SK-N-SH (cell line): ENCODE data around the gene MRI1. TPM values are rescaled to one million over a fixed set of nuclear protein-coding genes. Genes with fewer than 3 reads are reported as not detected.

Experiments used
- CTCF ChIA-PET: fragments of 300-600, 350-600 bp; formaldehyde crosslinking; extraction: SDS; loops from one replicate; lab custom pipeline; 2021; lab: Yijun Ruan, JAX
- POLR2A ChIA-PET: fragments of 350-600 bp; sonication (Branson Sonifier 250); formaldehyde crosslinking; extraction: SDS; loops from one replicate; lab custom pipeline; 2020; ENCODE audit warnings: antibody characterized with exemption, inconsistent platforms; lab: Yijun Ruan, JAX
- DNase-seq: peaks from one replicate; pipeline ENCODE4 v3.0.0; 2012
- H2AFZ ChIP-seq: fragments of 200-600 bp; sonication (generic); 2 replicates; pipeline ENCODE4 v1.8.1; 2016; ENCODE audit warnings: antibody characterized with exemption, mild to moderate bottlenecking, low read depth
- H3F3A ChIP-seq: fragments of 200-600 bp; sonication (generic); replicated peaks from 2 replicates; pipeline ENCODE3; 2016; ENCODE audit warnings: antibody characterized with exemption, mild to moderate bottlenecking; ENCODE audit not compliant: insufficient read depth
- H3K27ac ChIP-seq, 2 experiments: fragments of 200-500 bp in 1 of 2; fragments of 200-600 bp in 1 of 2; sonication (Bioruptor generic) in 1 of 2; sonication (generic), shearing (Covaris generic) in 1 of 2; 2 replicates each; pipeline versions ENCODE4 v1.5.1 to v1.6.1; 2014 to 2016; ENCODE audit warnings: low read depth in 2 of 2, inconsistent platforms in 1 of 2, low read length in 1 of 2, mild to moderate bottlenecking in 1 of 2, mixed read lengths in 1 of 2
- H3K27me3 ChIP-seq: fragments of 200-600 bp; sonication (generic), shearing (Covaris generic); 2 replicates; pipeline ENCODE4 v1.6.1; 2016; ENCODE audit warnings: mixed run types; ENCODE audit not compliant: insufficient read depth
- H3K36me3 ChIP-seq, 2 experiments: fragments of 200-500 bp in 1 of 2; fragments of 200-600 bp in 1 of 2; sonication (Bioruptor generic) in 1 of 2; sonication (generic) in 1 of 2; replicated peaks in 1 of 2; 2 replicates each; pipeline versions ENCODE3 to v1.5.1; 2014 to 2016; ENCODE audit warnings: low read length in 1 of 2, mild to moderate bottlenecking in 1 of 2; ENCODE audit not compliant: insufficient read depth in 2 of 2, control insufficient read depth in 1 of 2
- H3K4me1 ChIP-seq, 2 experiments: fragments of 200-500 bp in 1 of 2; fragments of 200-600 bp in 1 of 2; sonication (Bioruptor generic) in 1 of 2; sonication (generic), shearing (Covaris generic) in 1 of 2; 2 replicates each; pipeline versions ENCODE4 v1.5.1 to v1.6.1; 2014 to 2016; ENCODE audit warnings: low read depth in 1 of 2, low read length in 1 of 2, mixed run types in 1 of 2; ENCODE audit not compliant: insufficient read depth in 2 of 2, control insufficient read depth in 1 of 2
- H3K4me2 ChIP-seq: fragments of 200-600 bp; sonication (generic), shearing (Covaris generic); 2 replicates; pipeline ENCODE4 v1.6.1; 2017; ENCODE audit warnings: mixed run types
- H3K4me3 ChIP-seq, 2 experiments: fragments of 200-500 bp in 1 of 2; fragments of 200-600 bp in 1 of 2; sonication (Bioruptor generic) in 1 of 2; sonication (generic), shearing (Covaris generic) in 1 of 2; 2 replicates each; pipeline versions ENCODE4 v1.5.1 to v1.8.1; 2014 to 2016; ENCODE audit warnings: low read depth in 2 of 2, inconsistent platforms in 1 of 2, low read length in 1 of 2, mild to moderate bottlenecking in 1 of 2, mixed read lengths in 1 of 2, moderate library complexity in 1 of 2
- H3K79me2 ChIP-seq: fragments of 200-600 bp; sonication (generic); 2 replicates; pipeline ENCODE4 v1.8.1; 2017; ENCODE audit warnings: mild to moderate bottlenecking; ENCODE audit not compliant: insufficient read depth
- H3K9ac ChIP-seq: fragments of 200-600 bp; sonication (generic); 2 replicates; pipeline ENCODE4 v1.6.1; 2017; ENCODE audit warnings: mixed run types
- H3K9me2 ChIP-seq: fragments of 200-600 bp; sonication (generic); 2 replicates; pipeline ENCODE4 v1.6.1; 2017; ENCODE audit warnings: mixed run types
- H3K9me3 ChIP-seq: fragments of 200-600 bp; sonication (generic); 2 replicates; pipeline ENCODE4 v1.6.1; 2017; ENCODE audit warnings: mixed run types, mild to moderate bottlenecking, moderate library complexity
- H4K20me1 ChIP-seq: fragments of 200-600 bp; sonication (generic); 2 replicates; pipeline ENCODE4 v1.6.1; 2017; ENCODE audit warnings: mild to moderate bottlenecking, mixed run types; ENCODE audit not compliant: insufficient read depth
- EP300 ChIP-seq, 2 experiments: IDR thresholded peaks; 2 replicates each; pipeline versions ENCODE4 v1.4.0 to v1.6.1; 2012; ENCODE audit warnings: borderline replicate concordance in 1 of 2, low read depth in 1 of 2, low read length in 1 of 2
- EZH2phosphoT487 ChIP-seq: fragments of 200-600 bp; sonication (generic); IDR thresholded peaks from 2 replicates; pipeline ENCODE4 v1.6.1; 2017; ENCODE audit warnings: low read depth, mixed run types, mild to moderate bottlenecking, antibody characterized with exemption, moderate library complexity, borderline replicate concordance
- FOSL2 ChIP-seq: IDR thresholded peaks from 2 replicates; pipeline ENCODE4 v1.4.0; 2012; ENCODE audit warnings: low read depth, mild to moderate bottlenecking, moderate library complexity, borderline replicate concordance
- FOXJ3 ChIP-seq: sonication (generic); formaldehyde crosslinking; IDR thresholded peaks from 2 replicates; pipeline ENCODE4 v1.5.1; 2020; ENCODE audit warnings: mild to moderate bottlenecking, missing genetic modification reagents
- GABPA ChIP-seq: IDR thresholded peaks from 2 replicates; pipeline ENCODE4 v1.4.0; 2012; ENCODE audit warnings: low read depth, mild to moderate bottlenecking
- GATA2 ChIP-seq: sonication (generic); formaldehyde crosslinking; IDR thresholded peaks from 2 replicates; pipeline ENCODE4 v1.5.0; 2020; ENCODE audit warnings: mild to moderate bottlenecking, missing genetic modification reagents
- JUND ChIP-seq: IDR thresholded peaks from 2 replicates; pipeline ENCODE4 v1.4.0; 2012
- MEF2A ChIP-seq: IDR thresholded peaks from 2 replicates; pipeline ENCODE4 v1.4.0; 2012; ENCODE audit warnings: low read depth, borderline replicate concordance
- NFIC ChIP-seq: IDR thresholded peaks from 2 replicates; pipeline ENCODE4 v1.4.0; 2012; ENCODE audit warnings: borderline replicate concordance
- NRF1 ChIP-seq: IDR thresholded peaks from 2 replicates; pipeline ENCODE4 v1.6.1; 2012; ENCODE audit warnings: low read depth, mild to moderate bottlenecking, low read length
- POLR2AphosphoS5 ChIP-seq: IDR thresholded peaks from 2 replicates; pipeline ENCODE4 v1.6.1; 2012; ENCODE audit warnings: low read depth, low read length
- RCOR1 ChIP-seq: fragments of 150-350 bp; IDR thresholded peaks from 2 replicates; pipeline ENCODE4 v1.6.1; 2017; ENCODE audit warnings: antibody characterized with exemption, low read length
- REST ChIP-seq: IDR thresholded peaks from 2 replicates; pipeline ENCODE4 v1.6.1; 2012; ENCODE audit warnings: mild to moderate bottlenecking, low read depth, low read length, moderate library complexity
- RFX5 ChIP-seq: IDR thresholded peaks from 2 replicates; pipeline ENCODE4 v1.6.1; 2012; ENCODE audit warnings: mild to moderate bottlenecking, improper control_type of control experiment, low read length
- RXRA ChIP-seq: IDR thresholded peaks from 2 replicates; pipeline ENCODE4 v1.4.0; 2012; ENCODE audit warnings: low read depth, mild to moderate bottlenecking, borderline replicate concordance
- SMC3 ChIP-seq: IDR thresholded peaks from 2 replicates; pipeline ENCODE4 v1.6.1; 2012; ENCODE audit warnings: low read depth, low read length, improper control_type of control experiment
- TAF1 ChIP-seq: IDR thresholded peaks from 2 replicates; pipeline ENCODE4 v1.6.1; 2012; ENCODE audit warnings: low read depth, mild to moderate bottlenecking, low read length, moderate library complexity, borderline replicate concordance
- TCF12 ChIP-seq: IDR thresholded peaks from 2 replicates; pipeline ENCODE4 v1.4.0; 2012
- USF1 ChIP-seq: IDR thresholded peaks from 2 replicates; pipeline ENCODE4 v1.4.0; 2012; ENCODE audit warnings: low read depth, borderline replicate concordance
- USF2 ChIP-seq: fragments of 150-350 bp; IDR thresholded peaks from 2 replicates; pipeline ENCODE4 v1.6.1; 2017; ENCODE audit warnings: antibody characterized with exemption, low read length, low read depth, borderline replicate concordance
- YY1 ChIP-seq: IDR thresholded peaks from 2 replicates; pipeline ENCODE4 v1.4.0; 2012; ENCODE audit warnings: low read depth, mild to moderate bottlenecking
- WGBS: methylation state at CpG from one replicate; pipeline ENCODE4 v1.1.6; 2017; ENCODE audit warnings: low lambda C conversion rate; 5-methylcytosine and 5-hydroxymethylcytosine counted together
- polyA plus RNA-seq, 3 experiments: library from polyadenylated mRNA; depleted of rRNA; stranded (reverse); fragments of >200 nt; gene quantifications; 2 replicates each; pipeline ENCODE4 v1.2.3, GENCODE V29; 2012
- TF ChIP-seq, protein P1 (sequence below): IDR thresholded peaks from 2 replicates; pipeline ENCODE4 v1.4.0; 2012; ENCODE audit warnings: low read depth, borderline replicate concordance
- TF ChIP-seq, protein P2 (sequence below): fragments of 150-350 bp; IDR thresholded peaks from 2 replicates; pipeline ENCODE4 v1.6.1; 2016; ENCODE audit warnings: mild to moderate bottlenecking, low read depth, low read length

Gene MRI1
- polyA plus RNA-seq, 1 of the 3 experiments (the other 2 are of a cell fraction) = 49.6 TPM

- peak within 1 kb of the TSS; percentile 74 to 94 for H3K4me3 ChIP-seq
- H2AFZ ChIP-seq = peak within 1 kb of the TSS; percentile 56; the same call in 1 of the 2 replicates
- no peaks in the 10 kb centered on the region for H4K20me1 ChIP-seq
- H3K9ac ChIP-seq = peak within 1 kb of the TSS; percentile 99
- H3K9me2 ChIP-seq = no peaks in the 10 kb centered on the region
- POLR2A ChIA-PET = interaction anchor here (0.8 to 2.7 kb wide), 9 partner anchors 10 to 164 kb away, joined by 3 to 23 read pairs (median 3); partner anchors contain the start of genes MRI1, PODNL1 and ZSWIM4
- peak within 1 kb of the TSS; percentile 83 to 91 for H3K27ac ChIP-seq
- no peaks in the 10 kb centered on the region for H3K9me3 ChIP-seq
- WGBS = 1% methylated on average over 61 of the region's 61 CpGs
- H3K4me2 ChIP-seq = peak within 1 kb of the TSS; percentile 86
- peak; percentile 93 for DNase-seq
- CTCF ChIA-PET = interaction anchor here (1.0 to 2.2 kb wide), 5 partner anchors 10 to 279 kb away, joined by 3 to 15 read pairs (median 5); no protein-coding TSS in a partner anchor
- H3K27me3 ChIP-seq = no peaks in the 10 kb centered on the region
- H3K4me1 ChIP-seq = peaks cover 6 to 8% of the 10 kb centered on the region in 2 experiments; a peak in 2 of 4 replicates
- H3F3A ChIP-seq = peaks cover 20% of the 10 kb centered on the region
- peaks cover 23 to 33% of the 10 kb centered on the region in 2 experiments for H3K36me3 ChIP-seq
- peaks cover 34% of the 10 kb centered on the region for H3K79me2 ChIP-seq
- peak; percentile 98 for TF ChIP-seq GABPA
- no peak for TF ChIP-seq NFIC
- peak; percentile 88 for TF ChIP-seq TAF1
- no peak for TF ChIP-seq RFX5
- TF ChIP-seq, protein P1, sequence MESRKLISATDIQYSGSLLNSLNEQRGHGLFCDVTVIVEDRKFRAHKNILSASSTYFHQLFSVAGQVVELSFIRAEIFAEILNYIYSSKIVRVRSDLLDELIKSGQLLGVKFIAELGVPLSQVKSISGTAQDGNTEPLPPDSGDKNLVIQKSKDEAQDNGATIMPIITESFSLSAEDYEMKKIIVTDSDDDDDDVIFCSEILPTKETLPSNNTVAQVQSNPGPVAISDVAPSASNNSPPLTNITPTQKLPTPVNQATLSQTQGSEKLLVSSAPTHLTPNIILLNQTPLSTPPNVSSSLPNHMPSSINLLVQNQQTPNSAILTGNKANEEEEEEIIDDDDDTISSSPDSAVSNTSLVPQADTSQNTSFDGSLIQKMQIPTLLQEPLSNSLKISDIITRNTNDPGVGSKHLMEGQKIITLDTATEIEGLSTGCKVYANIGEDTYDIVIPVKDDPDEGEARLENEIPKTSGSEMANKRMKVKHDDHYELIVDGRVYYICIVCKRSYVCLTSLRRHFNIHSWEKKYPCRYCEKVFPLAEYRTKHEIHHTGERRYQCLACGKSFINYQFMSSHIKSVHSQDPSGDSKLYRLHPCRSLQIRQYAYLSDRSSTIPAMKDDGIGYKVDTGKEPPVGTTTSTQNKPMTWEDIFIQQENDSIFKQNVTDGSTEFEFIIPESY = peak; percentile 91; the same call in 1 of the 2 replicates
- TF ChIP-seq FOXJ3 (CRISPR knock-in tag) = peak; percentile 53
- TF ChIP-seq RCOR1 = peak; percentile 59; the same call in 1 of the 2 replicates
- TF ChIP-seq TCF12 = peak; percentile 22; the same call in 1 of the 2 replicates
- TF ChIP-seq POLR2AphosphoS5 = peak; percentile 96
- TF ChIP-seq GATA2 = no peak
- no peak for TF ChIP-seq EP300 (IDR thresholded peaks at IDR 0.05; ENCODE audit: borderline replicate concordance in 1 of 2, low read depth in 1 of 2, low read length in 1 of 2)
- TF ChIP-seq JUND = no peak; the same call in 1 of the 2 replicates
- no peak; the same call in 1 of the 2 replicates for TF ChIP-seq USF2
- TF ChIP-seq, protein P2, sequence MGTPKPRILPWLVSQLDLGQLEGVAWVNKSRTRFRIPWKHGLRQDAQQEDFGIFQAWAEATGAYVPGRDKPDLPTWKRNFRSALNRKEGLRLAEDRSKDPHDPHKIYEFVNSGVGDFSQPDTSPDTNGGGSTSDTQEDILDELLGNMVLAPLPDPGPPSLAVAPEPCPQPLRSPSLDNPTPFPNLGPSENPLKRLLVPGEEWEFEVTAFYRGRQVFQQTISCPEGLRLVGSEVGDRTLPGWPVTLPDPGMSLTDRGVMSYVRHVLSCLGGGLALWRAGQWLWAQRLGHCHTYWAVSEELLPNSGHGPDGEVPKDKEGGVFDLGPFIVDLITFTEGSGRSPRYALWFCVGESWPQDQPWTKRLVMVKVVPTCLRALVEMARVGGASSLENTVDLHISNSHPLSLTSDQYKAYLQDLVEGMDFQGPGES = no peak; the same call in 1 of the 2 replicates
- peak; percentile 86 for TF ChIP-seq YY1
- no peak for TF ChIP-seq MEF2A
- no peak for TF ChIP-seq FOSL2
- no peak for TF ChIP-seq SMC3
- TF ChIP-seq USF1 = no peak
- TF ChIP-seq NRF1 = peak; percentile 44; the same call in 1 of the 2 replicates
- TF ChIP-seq RXRA = no peak
- no peak for TF ChIP-seq EZH2phosphoT487
- peak; percentile 52; the same call in 1 of the 2 replicates for TF ChIP-seq REST
These were observed 10.2 kb downstream of the MRI1 start, which contains the start of gene C19orf53 for GRCh38 chr19:13774217-13775191. C19orf53 (plus strand) TSS chr19:13774456; CDS start chr19:13774478, 22 bp downstream.
